Activated T-cell treated with anti-CD3 and anti-CD28 coated beads, Interleukin-2, amount 50 U/mL, for 4 hours (primary cell): ENCODE data around the gene PCDHA1. TPM values are rescaled to one million over a fixed set of nuclear protein-coding genes. Genes with fewer than 3 reads are reported as not detected.
"Not testable (repeated sequence)": the region's sequence is repeated elsewhere in the genome, so short reads cannot be mapped to it uniquely, and the experiment has no call there.

Experiments
- ATAC-seq, 2 donors: fragments of 200-7000 bp; cut with Tn5 transposase; one replicate each; pipeline ENCODE4 v1.10.0; 2021
- DNase-seq: peaks from one replicate; pipeline ENCODE4 v3.0.0-alpha.2; 2020
- H3K27me3 Mint-ChIP-seq: one replicate; pipeline ENCODE4 v1.8.0; 2021; ENCODE audit warnings: low read depth, mixed read lengths
- H3K36me3 Mint-ChIP-seq: one replicate; pipeline ENCODE4 v1.8.0; 2022; ENCODE audit warnings: mixed read lengths; ENCODE audit not compliant: insufficient read depth
- H3K4me1 Mint-ChIP-seq: one replicate; pipeline ENCODE4 v1.8.0; 2021; ENCODE audit warnings: low read depth, mixed read lengths
- H3K4me3 Mint-ChIP-seq: one replicate; pipeline ENCODE4 v1.8.0; 2021; ENCODE audit warnings: mild to moderate bottlenecking, moderate library complexity, mixed read lengths
- H3K9me3 Mint-ChIP-seq: one replicate; pipeline ENCODE4 v1.8.0; 2021; ENCODE audit warnings: mixed read lengths
- total RNA-seq, 3 donors: library from RNA; stranded (reverse); gene quantifications; one replicate each; pipeline ENCODE4 v1.2.1, GENCODE V29; 2021

PCDHA1 gene
- total RNA-seq, 3 donors from 2014 or later, result not detected

GRCh38 chr5:140857177-140857986 is 71.4 kb downstream of the PCDHA1 start:
- Mint-ChIP-seq H3K36me3 (no peaks in the 10 kb centered on the region), H3K4me1 (no peaks in the 10 kb centered on the region)

GRCh38 chr5:140857987-140858240 is 72.0 kb downstream of the PCDHA1 start:
- DNase-seq (no peak), ATAC-seq (no peak)
- Mint-ChIP-seq H3K4me1 (no peaks in the 10 kb centered on the region), H3K4me3 (no peak overlapping the region), H3K9me3 (peaks cover 7% of the 10 kb centered on the region), H3K27me3 (peaks cover 2% of the 10 kb centered on the region), H3K36me3 (no peaks in the 10 kb centered on the region)

More at GRCh38 chr5:140857177-140857986, 71.4 kb downstream of the PCDHA1 start:
- no peak for ATAC-seq
- no peak for DNase-seq
- H3K27me3 Mint-ChIP-seq, result peaks cover 2% of the 10 kb centered on the region
- H3K9me3 Mint-ChIP-seq, result peaks cover 7% of the 10 kb centered on the region
- no peak overlapping the region for H3K4me3 Mint-ChIP-seq

GRCh38 chr5:140862441-140863295 is 76.7 kb downstream of the PCDHA1 start:
- H3K9me3 Mint-ChIP-seq, result peaks cover 3% of the 10 kb centered on the region
- ATAC-seq, result no peak
- H3K36me3 Mint-ChIP-seq, result no peaks in the 10 kb centered on the region
- H3K27me3 Mint-ChIP-seq, result peaks cover 5% of the 10 kb centered on the region
- no peak for DNase-seq
- no peaks in the 10 kb centered on the region for H3K4me1 Mint-ChIP-seq
- no peak overlapping the region for H3K4me3 Mint-ChIP-seq

GRCh38 chr5:140868721-140869554 is 83.0 kb downstream of the PCDHA1 start, which contains the start of gene PCDHA11:
TSS of gene PCDHA11 (plus strand) at chr5:140868957. CDS start at chr5:140869104, 147 bp downstream.
- DNase-seq (no peak), ATAC-seq (no peak)
- H3K27me3 Mint-ChIP-seq, result peaks cover 18% of the 10 kb centered on the region
- peaks cover 6% of the 10 kb centered on the region for H3K9me3 Mint-ChIP-seq
- H3K36me3 Mint-ChIP-seq, result peaks cover 2% of the 10 kb centered on the region
- H3K4me1 Mint-ChIP-seq, result no peaks in the 10 kb centered on the region
- H3K4me3 Mint-ChIP-seq, result no peak within 1 kb of the TSS

- Mint-ChIP-seq H3K4me1 (no peaks in the 10 kb centered on the region), H3K27me3 (peaks cover 21% of the 10 kb centered on the region), H3K9me3 (peaks cover 6% of the 10 kb centered on the region), H3K4me3 (no peak overlapping the region), H3K36me3 (peaks cover 2% of the 10 kb centered on the region)
- DNase-seq (no peak), ATAC-seq (no peak)
Measured at GRCh38 chr5:140869555-140869886, 83.6 kb downstream of the PCDHA1 start.

- Mint-ChIP-seq H3K27me3 (peaks cover 26% of the 10 kb centered on the region), H3K36me3 (peaks cover 2% of the 10 kb centered on the region), H3K4me1 (no peaks in the 10 kb centered on the region), H3K9me3 (peaks cover 6% of the 10 kb centered on the region), H3K4me3 (no peak overlapping the region)
- no peak for ATAC-seq
- no peak for DNase-seq
Measured at GRCh38 chr5:140870221-140871201, 84.6 kb downstream of the PCDHA1 start.

GRCh38 chr5:140875085-140876065 is 89.4 kb downstream of the PCDHA1 start, which contains the start of gene PCDHA12:
TSS of gene PCDHA12 (plus strand) at chr5:140875308. CDS start at chr5:140875473, 165 bp downstream.
- Mint-ChIP-seq H3K27me3 (peaks cover 42% of the 10 kb centered on the region), H3K4me3 (no peak within 1 kb of the TSS), H3K36me3 (no peaks in the 10 kb centered on the region), H3K9me3 (peaks cover 14% of the 10 kb centered on the region), H3K4me1 (no peaks in the 10 kb centered on the region)
- no peak for DNase-seq
- no peak for ATAC-seq

GRCh38 chr5:140876541-140877261 is 90.8 kb downstream of the PCDHA1 start:
- not testable (repeated sequence) for H3K4me1 Mint-ChIP-seq, DNase-seq, H3K4me3 Mint-ChIP-seq, ATAC-seq, H3K36me3 Mint-ChIP-seq
- Mint-ChIP-seq H3K27me3 (peaks cover 48% of the 10 kb centered on the region), H3K9me3 (peaks cover 25% of the 10 kb centered on the region)

GRCh38 chr5:140877262-140877581 is 91.3 kb downstream of the PCDHA1 start:
- no peak for DNase-seq
- no peaks in the 10 kb centered on the region for H3K4me1 Mint-ChIP-seq
- peaks cover 27% of the 10 kb centered on the region for H3K9me3 Mint-ChIP-seq
- ATAC-seq, result no peak
- H3K4me3 Mint-ChIP-seq, result no peak overlapping the region
- H3K27me3 Mint-ChIP-seq, result peaks cover 48% of the 10 kb centered on the region
- H3K36me3 Mint-ChIP-seq, result no peaks in the 10 kb centered on the region

GRCh38 chr5:140881889-140882590 is 96.1 kb downstream of the PCDHA1 start, which contains the start of gene PCDHA13:
TSS of gene PCDHA13 (plus strand) at chr5:140882124. CDS start at chr5:140882269, 145 bp downstream.
- DNase-seq (no peak), ATAC-seq (no peak)
- Mint-ChIP-seq H3K27me3 (peaks cover 34% of the 10 kb centered on the region), H3K9me3 (peaks cover 37% of the 10 kb centered on the region), H3K36me3 (no peaks in the 10 kb centered on the region), H3K4me1 (no peaks in the 10 kb centered on the region), H3K4me3 (no peak within 1 kb of the TSS)

- ATAC-seq (no peak), DNase-seq (no peak)
- Mint-ChIP-seq H3K9me3 (peaks cover 41% of the 10 kb centered on the region), H3K36me3 (no peaks in the 10 kb centered on the region), H3K4me1 (no peaks in the 10 kb centered on the region), H3K4me3 (no peak overlapping the region), H3K27me3 (peaks cover 34% of the 10 kb centered on the region)
Measured at GRCh38 chr5:140882591-140882899, 96.6 kb downstream of the PCDHA1 start.

- Mint-ChIP-seq H3K9me3 (peaks cover 42% of the 10 kb centered on the region), H3K4me3 (no peak overlapping the region), H3K27me3 (peaks cover 32% of the 10 kb centered on the region), H3K36me3 (no peaks in the 10 kb centered on the region), H3K4me1 (no peaks in the 10 kb centered on the region)
- DNase-seq, result no peak
- no peak for ATAC-seq
Measured at GRCh38 chr5:140883373-140883772, 97.4 kb downstream of the PCDHA1 start.
